ENCODE results near the gene SLITRK2. TPM values are rescaled to one million over a fixed set of nuclear protein-coding genes. Genes with fewer than 3 reads are reported as not detected.

Gene SLITRK2
- polyA plus RNA-seq, 1 donor (not counting 4 experiments of a cell fraction or from before 2014, with no cell fraction given) = not detected

- dilution Hi-C loops (cut with MboI; ENCODE audit: extremely low pct_ligation_motif_present, low sequenced_read_pairs) = no loop called here
- DNase-seq (ENCODE audit: low read depth, low spot score) (no peak), FAIRE-seq (no peak)
- TF ChIP-seq EZH2 (IDR thresholded peaks at IDR 0.05; ENCODE audit: low read length) = no peak
- TF ChIP-seq CTCF (optimal IDR thresholded peaks at IDR 0.05 in 1 of 3, IDR thresholded peaks at IDR 0.05 in 1 of 3, conservative IDR thresholded peaks at IDR 0.05 in 1 of 3; ENCODE audit: extremely low read depth in 1 of 3, insufficient read depth in 2 of 3, low read length in 3 of 3) = no peak
- H3K4me3 ChIP-seq (ENCODE audit: control insufficient read depth in 2 of 3, extremely low read depth in 1 of 3, insufficient read depth in 2 of 3, low read depth in 1 of 3, low read length in 3 of 3) = no peak overlapping the region
- no peaks in the 10 kb centered on the region for H3K9me1 ChIP-seq (ENCODE audit: control insufficient read depth, extremely low read depth, insufficient read depth, low read length)
- H4K20me1 ChIP-seq (ENCODE audit: control insufficient read depth, extremely low read depth, insufficient read depth, low read length) = no peaks in the 10 kb centered on the region
- H3K4me2 ChIP-seq (ENCODE audit: control insufficient read depth, extremely low read depth, insufficient read depth, low read depth, low read length) = no peak overlapping the region
- no peaks in the 10 kb centered on the region for H3K27me3 ChIP-seq (ENCODE audit: control insufficient read depth, extremely low read depth, insufficient read depth, low read length)
- H3K27ac ChIP-seq (ENCODE audit: control insufficient read depth, insufficient read depth, low read length) = no peak overlapping the region
- H3K4me1 ChIP-seq (ENCODE audit: control insufficient read depth, extremely low read depth, insufficient read depth, low read length) = no peaks in the 10 kb centered on the region
- H2AFZ ChIP-seq (ENCODE audit: control insufficient read depth, low read length) = no peak overlapping the region
- no peak overlapping the region for H3K9ac ChIP-seq (ENCODE audit: control insufficient read depth, extremely low read depth, insufficient read depth, low read length)
- H3K36me3 ChIP-seq (ENCODE audit: control insufficient read depth in 2 of 2, extremely low read depth in 1 of 2, insufficient read depth in 2 of 2, low read length in 2 of 2) = no peaks in the 10 kb centered on the region
- peaks cover 2% of the 10 kb centered on the region for H3K9me3 ChIP-seq (ENCODE audit: control insufficient read depth, low read depth, low read length)
- no peaks in the 10 kb centered on the region for H3K79me2 ChIP-seq (ENCODE audit: control insufficient read depth, insufficient read depth, low read length)
Measured at GRCh38 chrX:145844886-145845285, 27.3 kb downstream of the SLITRK2 start.

- no peak overlapping the region for H3K27ac ChIP-seq (ENCODE audit: control insufficient read depth, insufficient read depth, low read length)
- H4K20me1 ChIP-seq (ENCODE audit: control insufficient read depth, extremely low read depth, insufficient read depth, low read length) = no peaks in the 10 kb centered on the region
- dilution Hi-C loops (cut with MboI; ENCODE audit: extremely low pct_ligation_motif_present, low sequenced_read_pairs) = no loop called here
- TF ChIP-seq EZH2 (IDR thresholded peaks at IDR 0.05; ENCODE audit: low read length) (no peak), CTCF (optimal IDR thresholded peaks at IDR 0.05 in 1 of 3, IDR thresholded peaks at IDR 0.05 in 1 of 3, conservative IDR thresholded peaks at IDR 0.05 in 1 of 3; ENCODE audit: extremely low read depth in 1 of 3, insufficient read depth in 2 of 3, low read length in 3 of 3) (no peak)
- peaks cover 5% of the 10 kb centered on the region for H3K9me3 ChIP-seq (ENCODE audit: control insufficient read depth, low read depth, low read length)
- H2AFZ ChIP-seq (ENCODE audit: control insufficient read depth, low read length) = no peak overlapping the region
- H3K9me1 ChIP-seq (ENCODE audit: control insufficient read depth, extremely low read depth, insufficient read depth, low read length) = no peaks in the 10 kb centered on the region
- no peaks in the 10 kb centered on the region for H3K36me3 ChIP-seq (ENCODE audit: control insufficient read depth in 2 of 2, extremely low read depth in 1 of 2, insufficient read depth in 2 of 2, low read length in 2 of 2)
- H3K4me1 ChIP-seq (ENCODE audit: control insufficient read depth, extremely low read depth, insufficient read depth, low read length) = no peaks in the 10 kb centered on the region
- H3K4me3 ChIP-seq (ENCODE audit: control insufficient read depth in 2 of 3, extremely low read depth in 1 of 3, insufficient read depth in 2 of 3, low read depth in 1 of 3, low read length in 3 of 3) = no peak overlapping the region
- no peaks in the 10 kb centered on the region for H3K79me2 ChIP-seq (ENCODE audit: control insufficient read depth, insufficient read depth, low read length)
- no peak overlapping the region for H3K4me2 ChIP-seq (ENCODE audit: control insufficient read depth, extremely low read depth, insufficient read depth, low read depth, low read length)
- FAIRE-seq = no peak
- H3K9ac ChIP-seq (ENCODE audit: control insufficient read depth, extremely low read depth, insufficient read depth, low read length) = no peak overlapping the region
- H3K27me3 ChIP-seq (ENCODE audit: control insufficient read depth, extremely low read depth, insufficient read depth, low read length) = no peaks in the 10 kb centered on the region
- no peak for DNase-seq (ENCODE audit: low read depth, low spot score)
Measured at GRCh38 chrX:145848448-145848847, 30.8 kb downstream of the SLITRK2 start.

Measured in keratinocyte (primary cell).